Activated CD8-positive, alpha-beta memory T cell treated with anti-CD3 and anti-CD28 coated beads, Interleukin-2, amount 50 U/mL, for 4 hours (primary cell): ENCODE measurements around the gene OTOF.

Experiments
- DNase-seq: peaks from one replicate; pipeline ENCODE4 v3.0.0-alpha.2; 2020

Gene OTOF

GRCh38 chr2:26463244-26464192, 14.4 kb downstream of the OTOF start:
- no peak for DNase-seq

DNA sequence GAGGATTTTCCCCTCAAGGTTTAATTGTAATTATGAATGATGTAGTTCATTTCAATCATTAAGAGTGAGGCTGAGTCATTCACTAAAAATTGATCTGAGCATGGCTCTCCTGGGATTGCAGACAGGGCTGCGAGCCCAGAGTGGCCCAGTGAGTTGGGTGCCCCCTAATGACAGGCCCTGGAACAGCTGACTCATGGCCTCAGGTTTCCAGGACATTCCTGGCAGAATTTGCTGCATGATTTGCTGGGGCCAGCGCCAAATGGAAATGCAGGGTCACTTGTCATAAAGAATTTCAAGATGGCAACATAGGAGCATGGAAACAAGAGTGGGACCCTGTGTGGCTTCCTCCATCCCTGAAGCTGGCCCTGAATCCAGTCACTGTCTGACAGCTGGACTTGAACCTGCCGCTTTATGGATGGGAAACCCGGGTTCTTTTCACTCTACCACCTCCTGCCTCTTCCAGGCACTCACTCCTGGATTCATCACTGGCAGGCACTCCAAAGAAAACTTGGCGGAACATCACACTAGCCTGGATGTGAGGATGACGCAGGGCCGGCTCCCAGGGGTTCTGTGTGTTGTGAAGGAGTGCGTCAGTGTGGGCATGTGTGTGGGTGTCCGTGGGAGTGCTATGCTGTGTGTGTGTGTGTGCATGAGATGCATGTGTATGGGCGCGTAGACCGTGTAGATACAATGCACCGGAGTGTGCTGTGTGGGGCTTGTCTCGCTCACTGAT, 15.2 kb downstream of the OTOF start:
- DNase-seq, result no peak

GRCh38 chr2:26462100-26462499, 15.8 kb downstream of the OTOF start:
- no peak for DNase-seq

- DNase-seq, result no peak
These were observed 16.3 kb downstream of the OTOF start for GRCh38 chr2:26461601-26462023.

GRCh38 chr2:26460613-26461031, 17.3 kb downstream of the OTOF start:
- DNase-seq, result no peak

- peak; percentile 0 for DNase-seq
These were observed 17.8 kb downstream of the OTOF start for GRCh38 chr2:26459991-26460612.

DNA sequence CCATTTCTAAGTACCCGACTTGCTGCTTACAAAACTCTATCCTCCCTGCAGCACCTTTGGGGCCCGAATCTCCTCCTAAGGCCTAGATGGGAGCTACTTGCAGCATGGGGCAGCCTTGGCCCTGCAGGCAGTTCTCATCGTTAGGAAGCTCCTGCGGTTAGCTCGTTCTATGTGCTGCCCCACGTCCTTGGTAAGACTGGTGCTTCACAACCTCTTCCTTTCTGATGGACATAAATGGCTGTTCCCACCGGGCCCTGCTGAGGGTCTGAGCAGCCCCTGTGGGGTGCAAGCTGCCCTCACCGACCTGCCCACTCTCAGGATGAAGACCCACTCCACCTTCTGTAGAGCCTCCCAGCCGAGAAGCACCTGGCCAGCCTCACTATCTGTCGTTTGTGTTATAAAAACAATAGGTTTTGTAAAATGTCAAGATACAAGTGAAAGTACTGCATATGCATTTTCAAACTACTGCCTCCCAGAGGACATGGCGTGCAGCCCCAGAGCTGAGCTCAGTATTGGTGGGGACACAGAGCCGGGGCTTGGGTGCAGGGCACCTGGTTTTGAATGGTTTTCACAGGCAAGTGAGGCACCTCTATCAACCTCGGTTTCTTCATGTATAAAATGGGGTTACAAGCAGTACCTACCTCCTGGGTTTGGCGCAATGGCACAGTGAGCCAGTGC, 19.4 kb downstream of the OTOF start:
- peak; percentile 3 for DNase-seq

DNA sequence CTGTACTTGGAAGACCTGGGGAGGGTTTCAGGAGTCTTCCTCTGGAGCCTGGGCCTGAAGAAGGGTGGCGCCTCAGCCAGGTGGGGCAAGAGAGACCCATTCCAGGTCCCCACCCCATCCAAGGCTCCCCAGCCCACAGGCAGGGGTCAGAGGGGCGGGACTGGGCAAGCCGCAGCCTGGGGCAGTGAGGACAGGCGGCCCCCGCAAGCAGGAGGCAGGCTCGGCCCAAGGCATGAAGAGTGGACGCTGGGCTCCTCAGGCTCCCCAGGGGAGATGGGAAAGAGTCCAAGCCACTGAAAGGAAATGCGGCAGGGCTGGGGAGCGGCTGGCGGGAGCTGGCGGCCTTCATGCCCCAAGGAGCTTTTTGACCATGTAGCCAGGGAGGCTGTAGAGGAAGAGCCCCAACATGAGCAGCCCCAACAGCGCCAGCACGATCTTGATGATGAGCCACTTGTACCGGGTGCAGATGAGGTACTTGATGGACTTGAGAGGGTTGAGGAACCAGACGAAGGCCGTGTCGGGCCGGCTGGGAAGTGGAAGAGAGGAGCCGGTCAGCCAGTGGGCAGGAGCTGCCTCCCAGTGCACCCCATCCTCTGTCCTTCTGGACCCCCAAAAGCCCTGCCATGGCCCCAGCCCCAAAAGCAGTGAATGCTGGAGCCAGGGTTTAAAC, 20.1 kb downstream of the OTOF start:
- no peak for DNase-seq

- DNase-seq, result no peak
These were observed 20.7 kb downstream of the OTOF start for GRCh38 chr2:26457251-26457666.

- DNase-seq, result no peak
These were observed 21.3 kb downstream of the OTOF start for GRCh38 chr2:26456440-26457250.

- DNase-seq, result no peak
These were observed 22.1 kb downstream of the OTOF start for GRCh38 chr2:26455670-26456439.

GRCh38 chr2:26455037-26455669, 22.8 kb downstream of the OTOF start:
- DNase-seq, result no peak

DNA sequence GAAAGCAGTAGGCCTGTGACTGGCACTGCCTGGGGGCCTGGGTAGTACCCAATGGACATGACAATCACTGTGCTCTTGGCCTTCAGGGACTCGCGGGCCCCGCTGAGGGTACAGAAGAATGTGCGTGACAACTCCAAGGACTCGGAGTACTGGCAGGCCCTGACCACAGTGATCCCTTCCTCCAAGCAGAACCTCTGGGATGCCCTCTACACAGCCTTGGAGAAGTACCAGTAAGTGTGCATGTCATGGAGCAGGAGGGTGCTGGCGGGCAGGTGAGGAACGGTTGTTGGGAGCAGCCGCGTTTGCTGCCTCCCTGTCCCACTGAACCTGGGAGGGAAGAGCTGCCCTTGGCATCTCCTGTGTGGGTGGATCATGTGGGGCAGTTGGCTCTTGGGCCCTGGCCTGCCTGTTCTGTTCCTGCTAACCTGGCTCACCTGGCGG, 23.3 kb downstream of the OTOF start:
- DNase-seq, result no peak

DNA sequence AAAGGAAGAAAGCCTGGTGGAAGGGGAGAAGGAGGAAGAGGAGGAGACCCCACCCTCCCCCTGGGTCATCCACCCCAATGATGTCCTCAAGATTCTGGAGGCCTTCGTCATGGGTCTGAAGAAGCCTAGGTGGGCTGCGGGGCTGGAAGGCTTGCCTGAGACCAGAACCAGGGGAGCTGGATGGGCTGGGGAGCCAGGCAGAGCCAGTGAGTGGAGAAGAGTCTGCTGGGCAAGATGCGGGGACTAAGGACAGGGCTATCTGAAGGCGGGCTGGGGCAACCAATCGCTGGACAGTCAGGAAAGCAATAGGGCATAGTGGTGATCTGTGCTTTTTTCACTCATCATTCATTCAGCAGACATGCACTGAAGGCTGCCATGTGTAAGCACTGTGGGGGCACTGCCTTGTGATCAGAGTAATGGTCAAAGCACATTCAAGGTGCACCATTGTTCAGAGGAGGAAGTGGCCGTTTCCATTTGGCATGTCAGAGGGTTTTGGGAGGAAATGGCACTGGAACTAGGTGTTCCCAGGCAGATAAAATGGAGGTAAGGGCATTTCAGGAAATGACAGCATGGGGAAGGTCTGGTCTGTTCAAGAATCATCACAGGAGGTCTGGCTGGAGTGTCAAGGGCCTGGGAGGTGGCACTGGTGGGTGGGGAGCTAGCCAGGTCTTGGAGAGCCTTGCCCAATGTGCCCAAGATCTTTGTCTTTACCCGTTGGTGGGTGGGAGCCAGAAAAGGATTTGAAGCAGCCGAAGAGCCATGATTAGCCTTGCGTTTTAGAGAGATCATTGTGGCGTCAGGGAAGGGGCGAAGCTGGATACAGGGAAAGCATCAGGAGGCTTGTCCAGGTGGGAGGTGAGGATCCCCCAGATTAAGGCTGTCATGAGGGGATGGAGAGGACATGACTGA, 24.2 kb downstream of the OTOF start:
- no peak for DNase-seq

- no peak for DNase-seq
These were observed 26.2 kb downstream of the OTOF start for GRCh38 chr2:26451700-26452099.

GRCh38 chr2:26450031-26450635, 27.8 kb downstream of the OTOF start:
- no peak for DNase-seq

- DNase-seq, result no peak
These were observed 28.5 kb downstream of the OTOF start for GRCh38 chr2:26449278-26450030.

DNA sequence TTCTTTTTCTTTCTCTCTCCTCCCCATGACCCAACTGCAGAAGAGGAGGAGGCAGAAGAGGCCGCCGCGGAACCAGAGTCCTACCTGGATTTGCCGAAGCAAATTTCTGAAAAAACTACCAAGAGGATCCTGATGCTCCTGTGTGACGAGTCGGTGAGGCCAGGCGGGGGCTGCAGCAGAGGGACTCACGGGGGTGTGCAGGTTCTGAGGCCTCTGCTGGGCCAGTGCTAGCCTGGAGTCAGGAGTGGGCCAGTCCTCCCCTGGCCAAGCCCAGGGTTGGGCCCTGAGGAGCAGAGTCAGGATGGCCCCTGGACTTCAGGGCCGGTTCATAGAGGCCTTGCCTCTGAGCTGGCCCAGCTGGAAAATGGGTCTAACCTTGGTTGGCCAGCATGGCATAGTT, 29.3 kb downstream of the OTOF start:
- no peak for DNase-seq
